ENCODE results near the gene BAAT. TPM values are rescaled to one million over a fixed set of nuclear protein-coding genes. Genes with fewer than 3 reads are reported as not detected.

Gene BAAT
- total and polyA plus RNA-seq, 2 experiments from 2014 or later = 19.8 to 41.8 TPM

GRCh38 chr9:101397746-101398067 is 12.9 kb upstream of the BAAT start:
- Histone ChIP-seq H2AFZ (peak overlapping the region; percentile 33), H3K9me3 (ENCODE audit: low read depth) (peaks cover 18% of the 10 kb centered on the region), H3K27ac (peak overlapping the region; percentile 85), H3K4me2 (peak overlapping the region; percentile 81), H3K36me3 (replicated peaks; ENCODE audit: insufficient read depth, low read depth) (peaks cover 13% of the 10 kb centered on the region), H3K9me2 (replicated peaks; ENCODE audit: insufficient read depth) (no peaks in the 10 kb centered on the region), H3K4me1 (ENCODE audit: insufficient read depth) (no peaks in the 10 kb centered on the region), H4K20me1 (ENCODE audit: insufficient read depth, poor library complexity, severe bottlenecking) (no peaks in the 10 kb centered on the region), H3K4me3 (peak overlapping the region; percentile 54), H3K27me3 (no peaks in the 10 kb centered on the region), H3K79me2 (peaks cover 92% of the 10 kb centered on the region)
- WGBS (ENCODE audit: low lambda C conversion rate, missing lambda C conversion rate) = 7% methylated on average over 4 of the region's 4 CpGs
- TF ChIP-seq, protein P1, sequence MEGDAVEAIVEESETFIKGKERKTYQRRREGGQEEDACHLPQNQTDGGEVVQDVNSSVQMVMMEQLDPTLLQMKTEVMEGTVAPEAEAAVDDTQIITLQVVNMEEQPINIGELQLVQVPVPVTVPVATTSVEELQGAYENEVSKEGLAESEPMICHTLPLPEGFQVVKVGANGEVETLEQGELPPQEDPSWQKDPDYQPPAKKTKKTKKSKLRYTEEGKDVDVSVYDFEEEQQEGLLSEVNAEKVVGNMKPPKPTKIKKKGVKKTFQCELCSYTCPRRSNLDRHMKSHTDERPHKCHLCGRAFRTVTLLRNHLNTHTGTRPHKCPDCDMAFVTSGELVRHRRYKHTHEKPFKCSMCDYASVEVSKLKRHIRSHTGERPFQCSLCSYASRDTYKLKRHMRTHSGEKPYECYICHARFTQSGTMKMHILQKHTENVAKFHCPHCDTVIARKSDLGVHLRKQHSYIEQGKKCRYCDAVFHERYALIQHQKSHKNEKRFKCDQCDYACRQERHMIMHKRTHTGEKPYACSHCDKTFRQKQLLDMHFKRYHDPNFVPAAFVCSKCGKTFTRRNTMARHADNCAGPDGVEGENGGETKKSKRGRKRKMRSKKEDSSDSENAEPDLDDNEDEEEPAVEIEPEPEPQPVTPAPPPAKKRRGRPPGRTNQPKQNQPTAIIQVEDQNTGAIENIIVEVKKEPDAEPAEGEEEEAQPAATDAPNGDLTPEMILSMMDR (IDR thresholded peaks at IDR 0.05; ENCODE audit: poor library complexity) = no peak
- TF ChIP-seq EZH2phosphoT487 (IDR thresholded peaks at IDR 0.05; ENCODE audit: low read depth, severe bottlenecking, unreplicated experiment) = no peak
- TF ChIP-seq EZH2 (IDR thresholded peaks at IDR 0.05; ENCODE audit: borderline replicate concordance) = no peak
- DNase-seq (ENCODE audit: low spot score) = no peak

DNA sequence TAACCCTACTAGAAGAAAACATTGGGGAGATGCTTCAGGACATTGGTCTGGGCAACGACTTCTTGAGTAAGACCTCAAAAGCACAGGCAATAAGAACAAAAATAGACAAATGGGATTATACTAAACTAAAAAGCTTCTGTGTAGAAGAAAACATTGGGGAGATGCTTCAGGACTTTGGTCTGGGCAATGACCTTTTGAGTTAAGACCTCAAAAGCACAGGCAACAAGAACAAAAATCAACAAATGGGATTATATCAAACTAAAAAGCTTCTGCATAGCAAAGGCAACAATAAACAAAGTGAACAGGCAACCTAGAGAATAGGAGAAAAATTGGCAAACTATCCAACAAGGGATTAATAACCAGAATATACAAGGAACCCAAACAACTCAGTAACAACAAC is 9.9 kb upstream of the BAAT start:
- H3K9me2 ChIP-seq (replicated peaks; ENCODE audit: insufficient read depth) = no peaks in the 10 kb centered on the region
- no peak overlapping the region for H3K4me3 ChIP-seq
- no peak overlapping the region for H2AFZ ChIP-seq
- H3K9me3 ChIP-seq (ENCODE audit: low read depth) = no peaks in the 10 kb centered on the region
- WGBS (ENCODE audit: low lambda C conversion rate, missing lambda C conversion rate) = 100% methylated on average over 1 of the region's 1 CpG
- H4K20me1 ChIP-seq (ENCODE audit: insufficient read depth, poor library complexity, severe bottlenecking) = no peaks in the 10 kb centered on the region
- DNase-seq (ENCODE audit: low spot score) = no peak
- H3K36me3 ChIP-seq (replicated peaks; ENCODE audit: insufficient read depth, low read depth) = no peaks in the 10 kb centered on the region
- H3K4me1 ChIP-seq (ENCODE audit: insufficient read depth) = no peaks in the 10 kb centered on the region
- H3K79me2 ChIP-seq = peaks cover 86% of the 10 kb centered on the region
- no peak for TF ChIP-seq EZH2phosphoT487 (IDR thresholded peaks at IDR 0.05; ENCODE audit: low read depth, severe bottlenecking, unreplicated experiment)
- TF ChIP-seq, protein P1 (IDR thresholded peaks at IDR 0.05; ENCODE audit: poor library complexity) = no peak
- TF ChIP-seq EZH2 (IDR thresholded peaks at IDR 0.05; ENCODE audit: borderline replicate concordance) = no peak
- no peak overlapping the region for H3K27ac ChIP-seq
- no peaks in the 10 kb centered on the region for H3K27me3 ChIP-seq
- no peak overlapping the region for H3K4me2 ChIP-seq

DNA sequence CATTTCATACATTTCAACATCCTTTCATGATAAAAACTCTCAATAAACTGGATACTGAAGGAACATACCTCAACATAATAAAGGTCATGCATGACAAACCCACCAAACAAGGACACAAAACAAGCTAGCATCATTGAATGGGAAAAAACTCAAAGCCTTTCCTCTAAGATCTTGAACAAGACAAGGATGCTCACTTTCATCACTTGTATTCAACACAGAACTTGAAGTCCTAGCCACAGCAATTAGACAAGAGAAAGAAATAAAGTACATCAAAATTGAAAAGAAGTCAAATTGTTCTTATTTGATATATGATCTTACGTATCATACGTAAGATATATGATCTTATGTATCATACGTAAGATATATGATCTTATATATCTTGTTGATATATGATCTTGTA is 8.3 kb upstream of the BAAT start:
- H3K4me1 ChIP-seq (ENCODE audit: insufficient read depth) = no peaks in the 10 kb centered on the region
- no peaks in the 10 kb centered on the region for H3K9me3 ChIP-seq (ENCODE audit: low read depth)
- no peak for TF ChIP-seq EZH2phosphoT487 (IDR thresholded peaks at IDR 0.05; ENCODE audit: low read depth, severe bottlenecking, unreplicated experiment)
- TF ChIP-seq, protein P1 (IDR thresholded peaks at IDR 0.05; ENCODE audit: poor library complexity) = no peak
- TF ChIP-seq EZH2 (IDR thresholded peaks at IDR 0.05; ENCODE audit: borderline replicate concordance) = no peak
- no peak overlapping the region for H2AFZ ChIP-seq
- WGBS (ENCODE audit: low lambda C conversion rate, missing lambda C conversion rate) = over 99% methylated on average over 3 of the region's 3 CpGs
- no peaks in the 10 kb centered on the region for H4K20me1 ChIP-seq (ENCODE audit: insufficient read depth, poor library complexity, severe bottlenecking)
- no peaks in the 10 kb centered on the region for H3K36me3 ChIP-seq (replicated peaks; ENCODE audit: insufficient read depth, low read depth)
- H3K4me2 ChIP-seq = no peak overlapping the region
- peaks cover 79% of the 10 kb centered on the region for H3K79me2 ChIP-seq
- H3K27me3 ChIP-seq = no peaks in the 10 kb centered on the region
- H3K9me2 ChIP-seq (replicated peaks; ENCODE audit: insufficient read depth) = no peaks in the 10 kb centered on the region
- DNase-seq (ENCODE audit: low spot score) = no peak
- no peak overlapping the region for H3K27ac ChIP-seq
- H3K4me3 ChIP-seq = no peak overlapping the region

- Histone ChIP-seq H4K20me1 (ENCODE audit: insufficient read depth, poor library complexity, severe bottlenecking) (no peaks in the 10 kb centered on the region), H3K27ac (peak overlapping the region; percentile 42), H2AFZ (no peak overlapping the region), H3K4me3 (no peak overlapping the region), H3K36me3 (replicated peaks; ENCODE audit: insufficient read depth, low read depth) (no peaks in the 10 kb centered on the region), H3K27me3 (no peaks in the 10 kb centered on the region), H3K4me1 (ENCODE audit: insufficient read depth) (no peaks in the 10 kb centered on the region), H3K9me2 (replicated peaks; ENCODE audit: insufficient read depth) (no peaks in the 10 kb centered on the region), H3K9me3 (ENCODE audit: low read depth) (no peaks in the 10 kb centered on the region), H3K4me2 (no peak overlapping the region), H3K79me2 (peaks cover 35% of the 10 kb centered on the region)
- TF ChIP-seq, protein P1 (IDR thresholded peaks at IDR 0.05; ENCODE audit: poor library complexity) = peak; percentile 34
- no peak for TF ChIP-seq EZH2 (IDR thresholded peaks at IDR 0.05; ENCODE audit: borderline replicate concordance)
- 88% methylated on average over 2 of the region's 2 CpGs for WGBS (ENCODE audit: low lambda C conversion rate, missing lambda C conversion rate)
- DNase-seq (ENCODE audit: low spot score) = no peak
Measured at GRCh38 chr9:101388507-101388993, 3.7 kb upstream of the BAAT start.
